DMS 273 (cell line): ENCODE results near the gene BCAN.

ENCODE experiments used
- DNase-seq: peaks from one replicate; lab custom pipeline; 2025; ENCODE audit not compliant: unreplicated experiment; lab: John Stamatoyannopoulos, UW

Gene BCAN

DNA sequence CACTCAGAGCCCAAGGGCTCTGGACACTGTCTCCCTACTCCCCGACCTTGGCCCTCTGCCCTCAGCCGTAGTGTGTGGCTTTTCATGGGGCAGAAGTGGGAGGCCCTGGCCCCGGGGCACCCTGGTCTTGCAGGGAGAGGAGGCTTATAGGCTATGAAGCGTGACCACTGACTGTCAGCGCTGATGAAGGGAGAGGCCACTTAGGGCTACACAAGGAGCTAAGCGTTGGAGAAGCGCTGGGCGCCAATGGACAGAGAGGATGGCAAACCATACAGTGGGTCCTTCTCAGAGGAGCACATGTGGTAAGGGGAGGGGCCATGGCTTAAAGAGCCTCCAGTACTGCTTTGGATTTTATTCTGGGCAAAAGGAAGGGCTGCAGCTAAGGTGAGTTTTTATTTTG lies 55.6 kb downstream of the BCAN start:
- DNase-seq, result no peak

DNA sequence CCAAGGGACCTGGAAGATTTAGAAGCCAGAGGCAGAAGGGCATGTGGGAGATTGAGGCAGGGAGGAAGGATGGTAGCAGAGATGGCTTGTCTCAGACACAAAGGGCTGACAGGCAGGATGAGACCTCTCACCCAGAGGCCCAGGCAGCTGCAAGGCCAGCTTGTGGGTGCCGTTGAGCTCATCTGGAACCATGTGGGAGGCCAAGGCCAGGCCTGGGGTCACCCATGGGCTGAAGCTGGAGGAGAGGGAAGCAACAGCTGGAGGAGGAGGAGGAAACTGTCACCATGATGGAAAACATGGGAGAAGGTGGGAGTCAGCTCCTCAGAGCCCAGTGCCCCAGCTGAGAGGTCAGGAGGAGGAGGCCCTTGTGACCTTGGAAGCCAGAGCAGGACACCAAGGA lies 57.1 kb downstream of the BCAN start:
- DNase-seq, result no peak

DNA sequence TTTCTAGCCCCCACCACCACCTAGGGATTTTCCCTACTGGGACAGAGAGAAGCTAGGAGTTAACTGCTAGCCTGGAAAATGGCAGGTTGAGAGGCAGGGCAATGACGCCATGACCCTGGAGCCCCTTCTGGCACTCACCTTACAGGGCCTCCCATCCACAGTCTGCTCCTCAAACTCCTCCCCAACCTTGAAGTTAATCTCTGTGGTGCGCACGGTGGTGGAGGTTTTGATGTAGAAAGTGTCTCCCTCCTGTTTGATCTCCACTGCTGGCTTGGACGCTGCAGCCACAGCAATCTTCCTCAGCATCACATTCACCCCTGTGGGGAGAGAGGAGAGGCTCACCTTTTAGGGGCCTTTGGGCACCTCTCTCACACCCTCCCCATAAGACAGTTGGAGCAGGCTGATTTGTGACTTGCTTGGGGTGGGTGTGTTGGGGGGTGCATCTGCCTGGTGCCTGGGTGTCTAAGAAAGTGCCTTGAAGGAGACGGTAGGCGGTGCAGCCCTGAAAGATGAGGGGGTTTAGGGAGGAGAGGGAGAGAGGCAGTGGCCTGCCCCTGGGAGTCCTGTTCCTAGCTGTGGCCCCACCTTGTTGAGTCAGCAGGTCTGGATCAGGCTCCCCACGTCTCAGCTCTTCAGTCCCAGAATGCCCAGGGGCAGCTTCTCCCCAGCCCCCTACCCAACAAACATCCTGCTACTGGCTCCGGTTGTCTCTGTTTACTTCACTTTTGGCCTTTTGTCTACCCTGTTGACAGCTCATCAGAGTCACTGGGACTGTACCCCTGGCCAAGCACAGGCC lies 59.0 kb downstream of the BCAN start:
- no peak for DNase-seq

- no peak for DNase-seq
Observed at GRCh38 chr1:156703336-156703735, 61.4 kb downstream of the BCAN start.

DNA sequence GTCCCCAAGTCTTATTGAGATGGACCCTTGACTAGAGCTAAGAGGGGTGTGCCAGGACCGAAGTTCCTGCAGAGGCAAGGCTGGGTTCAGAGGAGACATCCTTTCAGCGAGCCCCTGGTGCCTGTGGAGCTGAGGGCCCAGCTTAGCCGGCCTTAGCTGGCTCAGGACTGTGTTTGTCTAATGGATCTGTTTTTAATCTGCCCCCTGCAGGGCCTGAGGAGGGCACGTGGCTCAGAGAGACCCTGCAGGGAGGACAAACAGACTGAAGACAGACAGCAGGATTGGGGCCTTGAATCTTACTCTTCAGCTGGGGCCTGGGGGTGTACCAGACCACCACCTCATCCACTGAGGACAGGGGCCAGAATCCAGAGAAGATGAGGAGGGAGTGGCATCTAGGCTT lies 61.8 kb downstream of the BCAN start:
- peak; percentile 46 for DNase-seq

DNA sequence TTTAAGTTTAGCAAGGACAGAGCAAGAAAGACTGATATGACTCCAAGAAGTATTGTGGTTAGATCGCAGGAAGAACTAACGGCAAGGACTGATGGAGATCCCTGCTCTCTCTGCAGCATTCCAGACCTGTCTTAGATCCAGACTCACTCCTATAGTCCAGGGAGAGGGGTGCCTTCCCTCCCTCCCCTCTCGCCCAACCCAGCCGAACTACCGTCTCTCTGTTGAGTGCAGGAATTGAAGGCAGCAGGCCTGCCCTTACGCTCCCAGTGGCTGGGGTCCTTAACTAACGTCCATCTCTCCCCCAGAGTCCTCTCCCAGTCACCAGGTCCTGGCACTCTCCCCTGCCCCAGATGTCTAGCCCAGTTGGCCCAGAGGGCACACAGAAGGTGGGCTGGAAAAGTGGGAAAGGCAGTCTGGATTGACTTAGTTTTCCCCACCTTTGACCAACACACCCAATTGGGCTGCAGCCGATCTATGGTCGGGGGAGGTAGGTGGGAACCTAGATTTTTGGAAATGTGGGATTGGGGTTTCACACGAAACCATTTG lies 62.3 kb downstream of the BCAN start:
- DNase-seq, result no peak

- DNase-seq, result peak; percentile 57
Observed at GRCh38 chr1:156704930-156705320, 63.0 kb downstream of the BCAN start.

DNA sequence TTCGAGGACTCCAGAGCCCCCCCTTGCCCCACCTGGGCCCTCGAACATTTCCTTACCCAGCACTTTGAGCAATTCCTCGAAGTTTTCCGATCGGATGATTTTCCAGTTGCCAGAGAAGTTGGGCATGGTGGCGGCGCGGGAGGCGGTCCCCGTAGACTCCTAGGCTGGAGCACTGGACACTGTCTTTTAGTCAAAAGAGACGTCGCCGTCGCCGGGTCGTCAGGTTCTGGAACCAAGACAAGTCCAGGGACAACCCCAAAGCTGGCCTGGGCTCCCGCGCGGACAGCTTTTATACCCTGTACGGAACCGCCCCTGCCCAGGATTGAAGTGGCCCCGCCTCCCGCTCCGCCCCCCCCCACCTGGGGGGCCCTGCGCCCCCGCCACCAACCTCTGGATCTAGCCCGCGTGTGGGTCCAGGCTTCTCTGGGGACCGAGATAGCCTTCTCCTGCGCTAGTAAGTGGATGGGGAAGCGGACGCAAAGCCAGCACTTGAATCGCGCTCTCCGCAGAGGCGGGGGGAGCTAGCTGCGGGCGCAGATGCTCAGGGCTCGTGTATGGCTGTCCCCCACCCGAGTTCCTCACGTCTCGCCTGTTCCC lies 63.5 kb downstream of the BCAN start, which contains the start of gene CRABP2:
Gene CRABP2, minus strand, starts transcription at position 263 of the 597 bp plus-strand sequence. Its CDS starts 137 bp downstream, at position 126.
- DNase-seq, result peak; percentile 72

DNA sequence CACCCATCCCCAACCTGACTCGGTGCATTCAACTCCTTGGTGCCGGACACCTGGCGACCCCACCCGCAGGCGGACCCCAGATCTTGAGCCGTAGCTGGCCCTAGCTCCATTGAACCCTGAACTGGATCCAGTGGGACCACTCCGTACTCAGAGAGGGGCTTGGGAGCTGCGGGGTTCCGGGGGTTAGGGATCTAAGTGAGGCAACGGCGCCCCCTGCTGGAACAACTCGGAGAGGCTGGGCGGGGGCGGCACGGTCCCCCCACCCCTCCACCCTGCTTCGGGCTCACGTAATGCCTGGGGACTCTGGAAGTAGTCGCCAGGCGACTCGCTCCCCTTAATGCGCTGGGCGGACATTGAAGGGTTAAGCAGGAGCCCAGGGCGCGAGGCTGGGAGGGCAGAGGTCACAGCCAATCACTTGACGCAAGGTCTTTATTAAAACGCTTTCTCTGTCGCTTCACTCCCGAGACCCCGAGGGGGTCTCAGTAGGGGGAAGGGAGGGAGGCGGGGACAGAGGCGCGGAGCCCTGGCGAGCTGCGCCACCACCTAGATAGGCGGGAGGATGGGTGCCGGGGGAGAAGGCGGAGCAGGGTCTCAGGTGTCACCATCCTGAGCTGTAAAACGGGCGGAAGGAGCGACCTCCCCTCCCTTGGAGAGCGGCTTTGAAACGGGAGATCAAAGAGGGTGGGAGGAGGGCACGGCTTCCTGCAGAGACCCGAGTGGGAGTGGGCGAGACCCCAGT lies 64.2 kb downstream of the BCAN start:
- DNase-seq, result peak; percentile 87

- peak; percentile 67 for DNase-seq
Observed at GRCh38 chr1:156706657-156707416, 64.9 kb downstream of the BCAN start.

DNA sequence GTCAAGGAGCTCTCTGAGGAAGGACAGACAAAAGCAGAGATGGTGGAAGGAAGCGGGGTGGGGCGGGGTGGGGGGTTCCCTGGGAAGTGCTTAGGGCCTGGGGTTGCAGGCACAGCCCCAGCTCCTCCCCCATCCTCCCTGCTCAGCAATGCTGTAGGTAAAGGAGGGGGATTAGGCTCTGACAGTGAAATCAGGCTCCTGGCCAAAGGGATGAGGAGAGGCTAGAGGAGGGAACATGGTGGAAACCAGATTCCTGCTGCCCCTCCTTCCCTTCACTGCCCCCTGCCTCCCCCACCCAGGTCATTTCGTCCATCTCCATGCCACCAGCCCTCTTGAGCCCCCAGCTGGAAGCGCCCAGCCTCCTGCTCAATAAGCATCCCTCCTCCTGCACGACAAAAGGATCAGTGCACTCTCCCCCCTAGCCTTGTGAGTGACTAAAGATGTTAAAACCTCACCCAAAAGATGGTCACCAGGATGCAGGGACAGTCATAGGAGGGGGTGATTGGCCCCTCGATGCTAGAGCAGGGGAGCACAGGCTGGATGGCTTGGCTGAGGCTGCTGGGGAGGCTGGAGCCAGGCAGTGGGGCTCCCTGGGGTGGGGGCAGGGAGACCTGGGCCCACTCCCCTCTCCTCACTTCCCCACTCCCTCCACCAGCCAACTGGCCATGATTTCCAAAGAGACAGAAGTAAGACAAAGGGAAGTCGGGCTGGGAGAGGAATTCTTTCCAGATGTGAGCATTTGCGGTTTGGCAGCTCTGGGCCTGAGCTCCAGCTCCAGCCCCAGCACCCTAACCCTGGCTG lies 65.7 kb downstream of the BCAN start:
- DNase-seq, result no peak

DNA sequence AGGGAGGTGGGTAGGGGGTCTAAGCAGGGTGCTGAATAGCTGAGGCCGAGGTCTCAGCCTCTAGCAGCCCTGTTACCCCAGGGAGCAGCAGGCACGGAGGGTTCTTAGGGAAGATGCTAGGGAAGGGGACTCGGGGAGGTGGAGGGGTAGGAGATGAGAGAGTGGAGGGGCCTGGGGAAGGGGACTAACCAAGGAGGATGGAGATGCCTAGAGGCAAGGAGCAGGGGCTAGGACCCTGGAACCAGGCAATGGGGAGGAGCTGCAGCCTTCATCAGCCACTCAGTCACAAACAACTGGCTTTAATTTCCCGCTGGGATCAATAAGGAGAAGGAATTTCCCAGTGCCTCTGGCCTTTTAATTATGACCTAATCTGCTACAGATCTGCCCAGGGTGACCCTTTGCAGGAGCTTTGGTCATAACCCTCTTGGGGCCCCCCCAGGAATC lies 66.3 kb downstream of the BCAN start:
- DNase-seq, result no peak

GRCh38 chr1:156709031-156709430 lies 67.1 kb downstream of the BCAN start:
- DNase-seq, result no peak
